HCT116 (cell line): ENCODE measurements around the gene WNT5B.

Experiments
- EZH2 ChIP-seq: fragments of 200-600 bp; sonication (generic); IDR thresholded peaks from 2 replicates; pipeline ENCODE4 v1.6.1; 2017; ENCODE audit warnings: antibody characterized with exemption, mixed run types
- EZH2phosphoT487 ChIP-seq: fragments of 200-600 bp; IDR thresholded peaks from 2 replicates; pipeline ENCODE4 v1.6.1; 2018; ENCODE audit warnings: antibody characterized with exemption, borderline replicate concordance
- MAX ChIP-seq: IDR thresholded peaks from 2 replicates; pipeline ENCODE4 v1.6.1; 2012
- POLR2A ChIP-seq: IDR thresholded peaks from 2 replicates; pipeline ENCODE4 v1.7.0; 2011; ENCODE audit warnings: borderline replicate concordance; ENCODE audit not compliant: insufficient read depth, insufficient read length; ENCODE audit errors: extremely low read depth
- YY1 ChIP-seq: IDR thresholded peaks from 2 replicates; pipeline ENCODE4 v1.6.1; 2011; ENCODE audit warnings: low read length, low read depth, moderate library complexity, mild to moderate bottlenecking; ENCODE audit not compliant: insufficient replicate concordance; ENCODE audit errors: extremely low read depth
- ZFX ChIP-seq: fragments of 450-650 bp; IDR thresholded peaks from 2 replicates; pipeline ENCODE4 v1.6.1; 2017
- TF ChIP-seq, protein P1 (sequence below): IDR thresholded peaks from 2 replicates; pipeline ENCODE4 v1.6.1; 2012; ENCODE audit warnings: low read depth
- TF ChIP-seq, protein P2 (sequence below), 3 experiments: fragments of 200-600 bp in 1 of 3; sonication (generic) in 1 of 3; IDR thresholded peaks in 2 of 3; conservative IDR thresholded peaks in 1 of 3; 2 replicates each; pipeline ENCODE4 v1.5.1; 2012 to 2017; ENCODE audit warnings: low read depth in 2 of 3, low read length in 2 of 3, antibody characterized with exemption in 1 of 3, borderline replicate concordance in 1 of 3, control low read depth in 1 of 3, mild to moderate bottlenecking in 1 of 3, mixed read lengths in 1 of 3, mixed run types in 1 of 3, moderate library complexity in 1 of 3; ENCODE audit not compliant: insufficient read depth in 1 of 3

DNA sequence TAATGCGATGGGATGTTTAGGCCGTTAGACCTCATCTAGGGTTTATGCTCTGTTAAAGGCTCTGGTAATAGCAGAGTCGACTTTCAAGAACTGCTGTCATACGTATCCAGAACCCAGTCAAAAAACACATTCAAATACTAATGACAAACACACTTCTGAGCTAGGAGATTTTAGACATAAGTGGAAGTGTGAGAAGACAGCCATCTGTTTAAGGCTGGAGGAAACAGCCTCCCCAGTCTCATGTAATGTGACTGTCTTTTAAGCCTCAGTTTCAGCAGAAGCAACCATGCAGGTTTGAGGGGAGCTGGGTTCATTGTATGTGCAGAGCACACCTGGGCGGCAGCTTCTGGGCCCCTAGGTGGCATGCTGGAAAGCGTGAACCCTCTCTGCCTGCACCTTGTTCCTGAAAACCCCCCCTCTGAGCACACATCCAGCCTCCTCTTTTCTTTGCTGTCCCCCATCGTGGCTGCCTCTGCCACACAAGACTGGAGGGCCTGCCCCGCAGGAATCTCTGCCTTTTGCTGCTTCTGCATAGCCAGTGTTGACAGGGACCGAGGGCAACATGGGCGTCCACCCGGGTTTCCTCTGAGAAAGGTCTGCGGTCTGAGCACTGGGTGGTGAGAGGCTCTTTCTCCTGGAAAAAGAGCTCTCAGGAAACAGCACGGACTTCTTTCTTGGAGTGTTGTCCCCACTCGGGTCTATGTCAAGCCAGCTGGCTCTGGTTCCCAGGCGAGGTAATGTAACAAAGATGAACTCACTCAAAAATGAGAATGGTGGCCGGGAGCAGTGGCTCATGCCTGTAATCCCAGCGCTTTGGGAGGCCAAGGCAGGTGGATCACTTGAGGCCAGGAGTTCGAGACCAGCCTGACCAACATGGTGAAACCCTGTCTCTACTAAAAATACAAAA is 11.6 kb downstream of the WNT5B start:
- TF ChIP-seq EZH2 (no peak), POLR2A (no peak), ZFX (no peak), EZH2phosphoT487 (no peak), YY1 (no peak), MAX (no peak)
- TF ChIP-seq, protein P1, sequence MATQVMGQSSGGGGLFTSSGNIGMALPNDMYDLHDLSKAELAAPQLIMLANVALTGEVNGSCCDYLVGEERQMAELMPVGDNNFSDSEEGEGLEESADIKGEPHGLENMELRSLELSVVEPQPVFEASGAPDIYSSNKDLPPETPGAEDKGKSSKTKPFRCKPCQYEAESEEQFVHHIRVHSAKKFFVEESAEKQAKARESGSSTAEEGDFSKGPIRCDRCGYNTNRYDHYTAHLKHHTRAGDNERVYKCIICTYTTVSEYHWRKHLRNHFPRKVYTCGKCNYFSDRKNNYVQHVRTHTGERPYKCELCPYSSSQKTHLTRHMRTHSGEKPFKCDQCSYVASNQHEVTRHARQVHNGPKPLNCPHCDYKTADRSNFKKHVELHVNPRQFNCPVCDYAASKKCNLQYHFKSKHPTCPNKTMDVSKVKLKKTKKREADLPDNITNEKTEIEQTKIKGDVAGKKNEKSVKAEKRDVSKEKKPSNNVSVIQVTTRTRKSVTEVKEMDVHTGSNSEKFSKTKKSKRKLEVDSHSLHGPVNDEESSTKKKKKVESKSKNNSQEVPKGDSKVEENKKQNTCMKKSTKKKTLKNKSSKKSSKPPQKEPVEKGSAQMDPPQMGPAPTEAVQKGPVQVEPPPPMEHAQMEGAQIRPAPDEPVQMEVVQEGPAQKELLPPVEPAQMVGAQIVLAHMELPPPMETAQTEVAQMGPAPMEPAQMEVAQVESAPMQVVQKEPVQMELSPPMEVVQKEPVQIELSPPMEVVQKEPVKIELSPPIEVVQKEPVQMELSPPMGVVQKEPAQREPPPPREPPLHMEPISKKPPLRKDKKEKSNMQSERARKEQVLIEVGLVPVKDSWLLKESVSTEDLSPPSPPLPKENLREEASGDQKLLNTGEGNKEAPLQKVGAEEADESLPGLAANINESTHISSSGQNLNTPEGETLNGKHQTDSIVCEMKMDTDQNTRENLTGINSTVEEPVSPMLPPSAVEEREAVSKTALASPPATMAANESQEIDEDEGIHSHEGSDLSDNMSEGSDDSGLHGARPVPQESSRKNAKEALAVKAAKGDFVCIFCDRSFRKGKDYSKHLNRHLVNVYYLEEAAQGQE: no peak
- TF ChIP-seq, protein P2, sequence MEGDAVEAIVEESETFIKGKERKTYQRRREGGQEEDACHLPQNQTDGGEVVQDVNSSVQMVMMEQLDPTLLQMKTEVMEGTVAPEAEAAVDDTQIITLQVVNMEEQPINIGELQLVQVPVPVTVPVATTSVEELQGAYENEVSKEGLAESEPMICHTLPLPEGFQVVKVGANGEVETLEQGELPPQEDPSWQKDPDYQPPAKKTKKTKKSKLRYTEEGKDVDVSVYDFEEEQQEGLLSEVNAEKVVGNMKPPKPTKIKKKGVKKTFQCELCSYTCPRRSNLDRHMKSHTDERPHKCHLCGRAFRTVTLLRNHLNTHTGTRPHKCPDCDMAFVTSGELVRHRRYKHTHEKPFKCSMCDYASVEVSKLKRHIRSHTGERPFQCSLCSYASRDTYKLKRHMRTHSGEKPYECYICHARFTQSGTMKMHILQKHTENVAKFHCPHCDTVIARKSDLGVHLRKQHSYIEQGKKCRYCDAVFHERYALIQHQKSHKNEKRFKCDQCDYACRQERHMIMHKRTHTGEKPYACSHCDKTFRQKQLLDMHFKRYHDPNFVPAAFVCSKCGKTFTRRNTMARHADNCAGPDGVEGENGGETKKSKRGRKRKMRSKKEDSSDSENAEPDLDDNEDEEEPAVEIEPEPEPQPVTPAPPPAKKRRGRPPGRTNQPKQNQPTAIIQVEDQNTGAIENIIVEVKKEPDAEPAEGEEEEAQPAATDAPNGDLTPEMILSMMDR (IDR thresholded peaks at IDR 0.05 in 2 of 3, conservative IDR thresholded peaks at IDR 0.05 in 1 of 3; ENCODE audit: borderline replicate concordance in 1 of 3, insufficient read depth in 1 of 3, low read depth in 2 of 3, low read length in 2 of 3): no peak
